GM12873 (cell line): Measurements from ENCODE around the gene KRTCAP2.

Experiments
- CTCF ChIP-seq: IDR thresholded peaks from 2 replicates; pipeline ENCODE4 v1.5.1; 2012; ENCODE audit warnings: low read depth, mild to moderate bottlenecking, moderate library complexity, low read length, control low read depth; ENCODE audit not compliant: insufficient read depth; ENCODE audit errors: missing control alignments

Gene KRTCAP2

GRCh38 chr1:155145491-155145890 is 27.6 kb downstream of the KRTCAP2 start:
- TF ChIP-seq CTCF = no peak

GRCh38 chr1:155141749-155142148 is 31.4 kb downstream of the KRTCAP2 start:
- no peak for TF ChIP-seq CTCF

- no peak for TF ChIP-seq CTCF
Measured at GRCh38 chr1:155140630-155140953, 32.5 kb downstream of the KRTCAP2 start.

- TF ChIP-seq CTCF = no peak
Measured at GRCh38 chr1:155139895-155140629, 33.0 kb downstream of the KRTCAP2 start, which contains the start of gene DPM3. TSS of gene DPM3 (minus strand) at chr1:155140531. CDS start at chr1:155140240, 291 bp downstream.

- no peak for TF ChIP-seq CTCF
Measured at GRCh38 chr1:155137154-155137949, 35.8 kb downstream of the KRTCAP2 start.

- no peak for TF ChIP-seq CTCF
Measured at GRCh38 chr1:155136748-155137147, 36.4 kb downstream of the KRTCAP2 start.

GRCh38 chr1:155135415-155136028 is 37.6 kb downstream of the KRTCAP2 start, which contains the start of gene SLC50A1:
TSS of gene SLC50A1 (plus strand) at chr1:155135852. CDS start at chr1:155135912, 60 bp downstream.
- no peak for TF ChIP-seq CTCF
